Skeletal muscle cell (primary cell): Measurements from ENCODE around the gene WDR27.
A peak's percentile ranks its signal among the peaks of the same experiment; 100 is the strongest.

ENCODE experiments used
- DNase-seq: peaks from one replicate; pipeline ENCODE4 v3.0.0-alpha.2; 2010; ENCODE audit warnings: low read depth
- H3K4me3 ChIP-seq: 2 replicates; pipeline ENCODE4 v1.5.1; 2011; ENCODE audit warnings: low read depth, mild to moderate bottlenecking, control low read depth, low read length, moderate library complexity

The WDR27 gene

GRCh38 chr6:169577236-169577635 lies 124.6 kb downstream of the WDR27 start:
- no peak overlapping the region for H3K4me3 ChIP-seq
- no peak for DNase-seq

- DNase-seq, result no peak
- H3K4me3 ChIP-seq, result no peak overlapping the region
Measured at GRCh38 chr6:169575821-169576220, 126.0 kb downstream of the WDR27 start.

DNA sequence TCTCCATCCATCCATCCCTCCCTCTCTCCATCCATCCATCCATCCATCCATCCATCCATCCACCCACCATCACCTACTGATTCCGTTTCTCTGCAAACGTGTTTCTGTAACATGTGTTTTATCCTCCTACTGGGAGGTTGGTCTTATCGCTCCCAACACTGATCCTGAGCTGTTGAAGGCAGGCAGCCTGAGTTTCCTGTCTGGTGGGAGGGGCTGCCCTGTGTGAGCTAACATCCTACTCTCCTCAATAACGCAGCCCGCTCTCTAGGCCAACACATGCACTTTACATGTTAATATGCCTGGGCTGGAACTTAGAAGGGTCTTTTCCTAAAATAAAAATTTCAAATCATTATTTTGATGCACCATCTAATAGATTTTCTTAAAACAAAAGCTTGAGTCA lies 126.5 kb downstream of the WDR27 start:
- no peak for DNase-seq

DNA sequence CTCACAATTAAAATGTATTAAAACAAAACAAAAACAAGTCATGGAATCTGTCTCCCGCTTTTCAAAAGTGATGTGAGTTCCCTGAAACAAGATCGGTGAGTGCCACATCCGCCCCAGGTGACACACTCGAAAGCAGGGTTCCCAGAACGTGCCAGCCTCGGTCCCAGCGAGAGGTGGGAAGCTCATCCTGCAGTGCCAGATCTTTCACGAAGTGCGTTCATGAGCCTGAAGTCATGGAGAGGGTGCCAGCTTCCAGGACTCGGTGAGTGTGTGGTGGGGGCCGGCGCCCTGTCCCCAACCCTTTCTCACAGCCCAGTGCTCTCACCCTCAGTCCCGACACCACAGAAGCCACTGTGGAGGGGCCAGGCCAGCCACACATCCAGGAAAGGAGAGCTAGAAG lies 127.4 kb downstream of the WDR27 start:
- DNase-seq, result no peak
- H3K4me3 ChIP-seq, result no peak overlapping the region

More for the DNA sequence above, 126.5 kb downstream of the WDR27 start:
- no peak overlapping the region for H3K4me3 ChIP-seq

GRCh38 chr6:169573883-169574282 lies 127.9 kb downstream of the WDR27 start:
- H3K4me3 ChIP-seq, result no peak overlapping the region
- no peak for DNase-seq

DNA sequence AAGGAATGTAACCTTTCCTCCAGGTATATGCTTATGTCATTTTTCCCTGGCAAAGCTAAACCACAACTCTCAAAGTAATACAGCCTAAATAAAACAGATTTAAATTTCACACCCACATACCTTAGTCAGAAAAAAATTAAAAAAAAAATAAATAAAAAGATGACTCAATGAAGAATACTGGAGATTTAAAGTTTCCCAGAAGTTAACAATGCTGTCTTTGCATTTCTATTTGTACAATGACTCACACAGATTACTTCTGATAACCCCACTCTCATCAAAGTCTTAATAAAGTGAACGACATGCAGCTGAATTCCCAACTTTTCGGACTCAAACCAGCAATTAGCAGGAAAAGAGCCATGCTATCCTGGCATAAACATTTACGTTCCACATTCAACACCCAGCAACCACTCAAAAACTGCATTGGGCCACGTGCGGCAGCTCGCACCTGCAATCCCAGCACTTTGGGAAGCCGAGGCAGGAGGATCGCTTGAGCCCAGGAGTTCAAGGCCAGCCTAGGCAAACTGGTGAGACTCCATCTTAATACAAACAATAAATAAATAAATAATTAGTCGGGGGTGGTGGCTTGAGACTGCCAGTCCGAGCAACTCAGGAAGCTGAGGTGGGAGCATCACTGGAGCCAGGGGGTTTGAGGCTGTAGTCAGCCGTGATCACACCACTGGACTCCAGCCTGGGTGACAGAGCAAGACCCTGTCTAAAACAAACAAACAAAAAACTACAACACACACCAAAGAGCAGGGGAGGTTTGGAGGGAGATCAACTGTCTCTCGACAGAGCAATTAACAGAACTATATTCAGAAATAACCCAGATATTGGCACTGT lies 130.5 kb downstream of the WDR27 start:
- no peak for DNase-seq
- H3K4me3 ChIP-seq, result no peak overlapping the region

DNA sequence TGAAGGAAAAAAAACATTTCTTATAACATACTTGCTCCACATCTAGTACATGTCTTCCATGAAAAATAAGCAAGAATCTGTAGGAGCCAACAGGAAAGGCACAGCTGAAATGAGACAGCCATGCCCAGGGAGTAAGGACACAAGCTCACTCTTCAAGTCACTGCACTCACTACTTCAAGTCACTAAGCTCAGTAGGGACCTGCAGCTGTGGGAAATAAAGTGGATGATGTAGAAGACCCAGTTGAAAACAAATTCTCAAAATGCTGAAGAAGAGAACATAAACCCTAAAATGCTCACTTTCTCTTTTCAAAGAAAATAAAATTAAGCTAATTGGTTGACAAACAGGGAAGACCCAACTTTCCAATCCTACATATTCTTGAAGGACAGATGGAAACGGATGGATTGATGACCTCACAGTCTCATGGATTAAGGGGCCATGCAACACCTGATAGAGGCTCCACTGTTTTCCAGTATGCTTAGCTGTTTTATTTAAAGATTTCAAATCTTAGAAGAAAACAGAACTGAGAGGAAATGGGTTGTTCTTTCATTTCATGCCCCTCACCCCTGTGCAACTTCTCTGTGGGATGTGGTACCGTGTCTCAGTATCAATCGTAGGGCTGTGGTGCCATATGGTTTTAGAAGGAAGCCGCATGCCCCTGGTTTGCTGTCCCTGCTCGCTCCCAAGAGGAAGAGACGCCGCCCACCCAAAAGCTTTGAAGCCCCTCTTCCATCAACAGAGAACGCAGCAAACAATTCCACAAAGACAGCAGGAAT lies 133.3 kb downstream of the WDR27 start:
- H3K4me3 ChIP-seq, result no peak overlapping the region
- DNase-seq, result no peak

DNA sequence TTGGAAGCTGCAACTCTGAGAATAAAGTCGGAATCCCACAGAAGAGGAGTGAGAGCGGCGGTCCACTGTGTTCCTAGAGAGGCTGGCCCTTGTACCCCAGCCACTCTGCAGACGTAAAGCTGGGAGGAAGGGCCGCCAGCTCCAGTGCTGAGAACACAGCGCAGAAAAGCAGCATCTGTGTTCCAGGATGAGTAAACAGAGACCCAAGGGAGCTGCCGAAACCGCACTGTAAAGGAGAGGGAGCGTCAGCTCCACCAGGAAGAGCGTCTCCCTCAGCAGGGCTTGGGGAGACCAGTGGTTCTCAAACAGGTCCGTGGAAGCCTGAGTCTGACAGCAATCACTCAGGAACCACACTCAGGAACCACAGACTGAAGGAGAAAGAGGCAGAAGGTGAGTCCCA lies 134.0 kb downstream of the WDR27 start:
- no peak overlapping the region for H3K4me3 ChIP-seq
- DNase-seq, result peak; percentile 52

GRCh38 chr6:169566961-169567750 lies 134.7 kb downstream of the WDR27 start:
- DNase-seq, result no peak
- no peak overlapping the region for H3K4me3 ChIP-seq

DNA sequence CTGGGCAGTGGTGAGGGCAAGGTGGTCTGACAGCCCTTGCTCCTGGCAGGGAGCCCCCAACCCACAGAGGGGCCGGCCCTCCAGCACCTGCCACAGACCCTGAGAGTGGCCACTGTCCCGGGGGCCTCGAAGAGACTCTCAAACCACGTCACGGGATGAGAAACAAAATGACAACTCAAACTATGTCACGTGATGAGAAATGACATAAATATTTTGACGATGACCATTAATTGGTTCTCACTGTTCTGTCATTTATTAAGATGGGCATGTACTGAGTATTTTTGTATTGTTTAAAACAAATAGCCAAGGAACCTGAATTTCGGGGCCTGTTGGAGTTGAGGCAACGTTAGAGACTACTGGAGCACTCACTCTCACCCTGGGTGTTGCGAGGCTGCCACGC lies 135.5 kb downstream of the WDR27 start:
- H3K4me3 ChIP-seq, result no peak overlapping the region
- no peak for DNase-seq

DNA sequence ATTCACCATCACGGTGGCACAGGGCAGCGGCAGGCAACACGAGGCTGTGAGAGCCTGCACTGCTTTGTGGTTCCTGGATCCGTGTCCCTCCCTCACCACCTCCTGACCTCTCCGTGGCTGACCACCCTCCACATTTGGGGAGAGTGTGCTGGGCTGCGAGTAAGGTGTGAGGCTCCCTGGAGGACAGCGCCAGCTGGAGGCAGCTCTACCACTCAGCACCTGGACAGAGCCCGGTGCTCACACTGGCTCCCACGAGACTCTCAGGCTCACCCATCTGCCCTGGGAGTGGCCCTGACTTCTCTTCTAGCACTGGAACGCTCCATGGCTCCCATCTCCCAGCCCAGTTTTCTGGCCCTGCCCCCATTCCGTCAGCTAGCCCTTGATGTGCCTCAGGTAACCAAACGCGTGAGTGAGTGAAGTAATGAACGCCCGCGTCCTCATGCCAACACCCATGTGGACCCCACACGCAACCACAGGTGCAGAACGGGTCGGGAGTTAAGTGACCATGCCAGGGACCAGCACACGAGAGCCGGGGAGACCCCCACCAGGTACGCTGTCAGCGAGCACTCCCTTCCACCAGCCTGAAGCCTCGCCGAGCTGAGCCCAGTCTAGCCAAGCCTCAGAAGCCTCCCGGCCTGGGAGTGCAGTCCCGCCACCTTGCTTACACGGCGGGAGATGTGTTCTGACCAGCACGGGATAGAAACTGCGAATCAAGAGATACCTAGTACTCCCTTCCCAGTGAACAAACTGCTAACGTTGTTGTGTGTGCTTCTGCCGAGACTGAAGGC lies 137.2 kb downstream of the WDR27 start:
- DNase-seq, result no peak
- H3K4me3 ChIP-seq, result no peak overlapping the region

- no peak for DNase-seq
- H3K4me3 ChIP-seq, result no peak overlapping the region
Measured at GRCh38 chr6:169561665-169562064, 140.2 kb downstream of the WDR27 start.

DNA sequence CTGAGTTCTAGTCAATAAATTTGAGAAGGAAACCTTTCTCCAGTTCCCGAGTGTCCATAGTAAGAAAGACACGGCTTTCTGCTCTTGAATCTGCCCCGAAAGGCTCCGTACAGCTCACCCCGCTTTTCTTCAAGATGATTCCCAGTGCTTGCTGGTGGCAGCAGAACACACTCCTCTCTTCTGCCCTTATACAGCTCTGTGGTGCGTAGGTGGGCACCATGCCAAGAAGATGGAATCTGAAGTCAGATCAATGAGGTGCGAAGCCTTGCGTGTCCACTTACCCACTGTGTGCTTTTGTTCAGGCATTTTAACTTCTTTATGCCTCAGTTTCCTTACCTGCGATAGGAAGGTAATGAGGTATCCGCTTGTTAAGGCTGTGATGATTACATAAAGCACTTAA lies 142.2 kb downstream of the WDR27 start:
- no peak for DNase-seq
- H3K4me3 ChIP-seq, result no peak overlapping the region

GRCh38 chr6:169558774-169559441 lies 142.9 kb downstream of the WDR27 start:
- peak; percentile 66 for DNase-seq
- H3K4me3 ChIP-seq, result no peak overlapping the region

DNA sequence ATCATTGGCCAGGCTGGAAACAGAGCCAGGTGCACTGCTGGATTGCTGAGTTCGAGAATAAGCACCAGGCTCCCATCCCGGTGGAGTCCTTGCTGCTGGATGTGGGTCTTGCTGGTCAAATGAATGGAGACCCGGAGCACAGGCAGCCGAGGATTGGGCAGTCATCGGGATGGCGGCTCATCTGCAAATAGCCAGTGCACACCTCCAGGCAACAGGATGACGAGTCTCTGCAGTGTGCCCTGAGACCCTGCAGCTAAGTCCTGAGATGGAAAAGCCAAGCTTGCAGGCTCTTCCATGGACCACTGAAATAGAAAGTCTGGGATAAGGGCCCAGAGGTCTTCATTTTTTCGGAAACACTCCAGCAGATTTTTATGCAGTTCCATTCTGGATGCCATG lies 143.5 kb downstream of the WDR27 start:
- DNase-seq, result no peak
- H3K4me3 ChIP-seq, result no peak overlapping the region

GRCh38 chr6:169557887-169558286 lies 143.9 kb downstream of the WDR27 start:
- no peak for DNase-seq
- H3K4me3 ChIP-seq, result no peak overlapping the region

- H3K4me3 ChIP-seq, result no peak overlapping the region
- DNase-seq, result no peak
Measured at GRCh38 chr6:169556758-169557548, 144.9 kb downstream of the WDR27 start.

DNA sequence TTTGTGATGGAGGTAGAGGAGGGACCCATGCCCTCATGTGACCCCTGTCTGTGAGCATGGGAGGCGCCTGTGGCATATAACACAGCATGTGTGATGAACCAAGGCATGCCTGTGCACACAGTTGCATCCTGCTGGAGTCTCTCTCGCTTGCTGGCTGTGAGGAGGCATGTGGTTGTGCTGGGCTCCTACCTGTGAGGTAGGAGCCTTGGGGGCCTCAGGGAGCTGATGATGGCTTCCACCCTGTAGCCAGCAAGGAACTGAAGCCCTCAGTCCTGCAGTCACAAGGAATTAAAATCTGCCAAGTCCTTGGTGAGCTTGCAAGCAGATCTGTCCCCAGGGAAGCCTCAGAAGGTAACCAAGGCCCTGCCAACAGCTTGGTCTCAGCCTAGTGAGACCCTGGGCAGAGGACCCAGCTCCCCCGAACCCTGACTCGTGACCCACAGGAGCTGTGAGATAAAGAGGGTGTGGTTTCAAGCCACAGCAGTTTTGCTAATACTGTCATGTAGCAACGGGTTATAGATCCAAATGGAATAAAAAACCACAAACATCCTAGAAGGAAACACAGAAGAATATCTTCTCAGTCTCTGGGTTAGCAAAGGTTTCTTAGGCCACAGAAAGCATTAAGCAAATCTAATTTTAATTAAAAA lies 145.7 kb downstream of the WDR27 start:
- DNase-seq, result no peak
- H3K4me3 ChIP-seq, result no peak overlapping the region
